ENCODE data around the gene PRDM16. TPM values are rescaled to one million over a fixed set of nuclear protein-coding genes. Genes with fewer than 3 reads are reported as not detected.

The PRDM16 gene
- total and polyA plus RNA-seq, 2 of the 8 experiments (the other 6 are each of a cell fraction or from before 2014, with no cell fraction given): 0.39 to 0.43 TPM

- no peak overlapping the region for H3K14ac ChIP-seq (ENCODE audit: insufficient read length)
- 82% methylated on average over 14 of the region's 14 CpGs; no CpG with 5 or more reads in 1 of the 2 experiments for WGBS, 2 experiments (ENCODE audit: extremely low coverage in 1 of 2, insufficient coverage in 1 of 2, insufficient read length in 1 of 2, insufficient replicate concordance in 2 of 2, low coverage in 1 of 2, low lambda C conversion rate in 2 of 2, missing lambda C conversion rate in 1 of 2)
- H3K23me2 ChIP-seq (ENCODE audit: low read depth, low read length): no peaks in the 10 kb centered on the region
- peak overlapping the region; percentile 68; the same call in 1 of the 2 replicates for H4K8ac ChIP-seq (ENCODE audit: extremely low read depth, insufficient read depth, low read length)
- no peak overlapping the region for H3K56ac ChIP-seq (replicated peaks; ENCODE audit: insufficient read length, low read depth, low read length)
- no peak overlapping the region for H2BK15ac ChIP-seq (ENCODE audit: low read length)
- H3K79me1 ChIP-seq (ENCODE audit: low read depth, low read length): no peaks in the 10 kb centered on the region
- H3K79me2 ChIP-seq (ENCODE audit: control insufficient read depth in 1 of 2, insufficient read depth in 2 of 2, low read length in 2 of 2): no peaks in the 10 kb centered on the region
- H3K9ac ChIP-seq (replicated peaks in 1 of 4; ENCODE audit: extremely low read depth in 1 of 4, low read depth in 3 of 4, low read length in 3 of 4): no peak overlapping the region
- ChIA-PET POLR2A (ENCODE audit: partially characterized antibody) (no interaction called here), CTCF (ENCODE audit: partially characterized antibody) (interaction anchor here (0.6 kb wide), 1 partner anchor 12 kb away, joined by 3 read pairs; no protein-coding TSS in a partner anchor)
- no peak overlapping the region for H3K4ac ChIP-seq (replicated peaks; ENCODE audit: insufficient read length, low read depth, low read length)
- no peak overlapping the region for H3K18ac ChIP-seq (ENCODE audit: extremely low read depth, low read length)
- no peaks in the 10 kb centered on the region for H4K20me1 ChIP-seq (replicated peaks in 1 of 2; ENCODE audit: control insufficient read depth in 1 of 2, insufficient read depth in 2 of 2, low read length in 2 of 2)
- no peak overlapping the region for H2AFZ ChIP-seq (ENCODE audit: low read length)
- no peak overlapping the region for H3K23ac ChIP-seq (ENCODE audit: insufficient read length)
- DNase-seq (ENCODE audit: low read depth in 1 of 2, low spot score in 2 of 2) (no peak), FAIRE-seq (no peak)
- no peak overlapping the region for H2BK20ac ChIP-seq (ENCODE audit: low read length)
- H3K4me1 ChIP-seq (replicated peaks in 1 of 4; ENCODE audit: control insufficient read depth in 3 of 4, insufficient read depth in 4 of 4, low read length in 3 of 4): no peaks in the 10 kb centered on the region
- H3K4me2 ChIP-seq (ENCODE audit: insufficient read depth in 1 of 2, low read depth in 2 of 2, low read length in 2 of 2): no peak overlapping the region
- TF ChIP-seq EZH2 (IDR thresholded peaks at IDR 0.05; ENCODE audit: low read depth, low read length, severe bottlenecking): no peak
- TF ChIP-seq TAF7 (optimal IDR thresholded peaks at IDR 0.05; ENCODE audit: borderline replicate concordance, low read depth, low read length): no peak
- no peak for TF ChIP-seq E2F6 (IDR thresholded peaks at IDR 0.05)
- no peak for TF ChIP-seq RAD21 (IDR thresholded peaks at IDR 0.05 in 1 of 2, conservative IDR thresholded peaks at IDR 0.05 in 1 of 2; ENCODE audit: low read depth in 2 of 2, low read length in 2 of 2)
- no peak for TF ChIP-seq POU5F1 (IDR thresholded peaks at IDR 0.05; ENCODE audit: low read depth, low read length)
- no peak for TF ChIP-seq SAP30 (IDR thresholded peaks at IDR 0.05; ENCODE audit: insufficient read depth, insufficient replicate concordance, low read length)
- no peak for TF ChIP-seq JUN (IDR thresholded peaks at IDR 0.05; ENCODE audit: low read depth, low read length)
- TF ChIP-seq KDM5A (IDR thresholded peaks at IDR 0.05; ENCODE audit: low read length): no peak
- TF ChIP-seq KDM4A (IDR thresholded peaks at IDR 0.05; ENCODE audit: low read depth, low read length, severe bottlenecking): no peak
- TF ChIP-seq ASH2L (IDR thresholded peaks at IDR 0.05; ENCODE audit: low read length): no peak
- TF ChIP-seq HDAC6 (IDR thresholded peaks at IDR 0.05; ENCODE audit: low read depth, low read length): no peak
- TF ChIP-seq CHD2 (IDR thresholded peaks at IDR 0.05; ENCODE audit: low read length): no peak
- no peaks in the 10 kb centered on the region for H3K36me3 ChIP-seq (ENCODE audit: control insufficient read depth in 2 of 4, insufficient read depth in 4 of 4, low read length in 3 of 4)
- no peak overlapping the region for H3K27ac ChIP-seq (ENCODE audit: low read depth, low read length)
- H3K4me3 ChIP-seq (ENCODE audit: extremely low read depth in 1 of 4, insufficient read depth in 2 of 4, low read depth in 3 of 4, low read length in 4 of 4): no peak overlapping the region
- no peak overlapping the region for H4K91ac ChIP-seq (replicated peaks; ENCODE audit: insufficient read length, low read length)
- no peak overlapping the region for H4K5ac ChIP-seq (ENCODE audit: insufficient read length, low read depth, low read length)
- H3K9me3 ChIP-seq (ENCODE audit: insufficient read depth in 2 of 2, low read depth in 1 of 2, low read length in 1 of 2): no peaks in the 10 kb centered on the region
- no peak overlapping the region for H2BK5ac ChIP-seq (ENCODE audit: low read depth, low read length)
- H2BK120ac ChIP-seq (replicated peaks; ENCODE audit: low read depth, low read length): no peak overlapping the region
- H3K27me3 ChIP-seq (replicated peaks in 1 of 4; ENCODE audit: control insufficient read depth in 3 of 4, extremely low read depth in 1 of 4, insufficient read depth in 3 of 4, low read length in 3 of 4): peaks cover 0 to 10% (median 0%) of the 10 kb centered on the region in 4 experiments; a peak in 1 of 7 replicates
- H2AK5ac ChIP-seq (ENCODE audit: low read depth, low read length): no peak overlapping the region
- no peak overlapping the region for H2BK12ac ChIP-seq (ENCODE audit: low read depth, low read length)
Measured at GRCh38 chr1:3382326-3383057, 313.5 kb downstream of the PRDM16 start.

All from H1 (cell line).